HG03469 (cell line): Measurements from ENCODE around the gene ZFYVE28.
A peak's percentile ranks its signal among the peaks of the same experiment; 100 is the strongest.

Experiments
- ATAC-seq: cut with Tn5 transposase; IDR thresholded peaks from one replicate; pipeline ENCODE4 v1.9.1; 2021; ENCODE audit warnings: mild to moderate bottlenecking, moderate library complexity, moderate number of reproducible peaks; ENCODE audit not compliant: unreplicated experiment

The ZFYVE28 gene

GRCh38 chr4:2428496-2429213 is 10.2 kb upstream of the ZFYVE28 start:
- no peak for ATAC-seq

DNA sequence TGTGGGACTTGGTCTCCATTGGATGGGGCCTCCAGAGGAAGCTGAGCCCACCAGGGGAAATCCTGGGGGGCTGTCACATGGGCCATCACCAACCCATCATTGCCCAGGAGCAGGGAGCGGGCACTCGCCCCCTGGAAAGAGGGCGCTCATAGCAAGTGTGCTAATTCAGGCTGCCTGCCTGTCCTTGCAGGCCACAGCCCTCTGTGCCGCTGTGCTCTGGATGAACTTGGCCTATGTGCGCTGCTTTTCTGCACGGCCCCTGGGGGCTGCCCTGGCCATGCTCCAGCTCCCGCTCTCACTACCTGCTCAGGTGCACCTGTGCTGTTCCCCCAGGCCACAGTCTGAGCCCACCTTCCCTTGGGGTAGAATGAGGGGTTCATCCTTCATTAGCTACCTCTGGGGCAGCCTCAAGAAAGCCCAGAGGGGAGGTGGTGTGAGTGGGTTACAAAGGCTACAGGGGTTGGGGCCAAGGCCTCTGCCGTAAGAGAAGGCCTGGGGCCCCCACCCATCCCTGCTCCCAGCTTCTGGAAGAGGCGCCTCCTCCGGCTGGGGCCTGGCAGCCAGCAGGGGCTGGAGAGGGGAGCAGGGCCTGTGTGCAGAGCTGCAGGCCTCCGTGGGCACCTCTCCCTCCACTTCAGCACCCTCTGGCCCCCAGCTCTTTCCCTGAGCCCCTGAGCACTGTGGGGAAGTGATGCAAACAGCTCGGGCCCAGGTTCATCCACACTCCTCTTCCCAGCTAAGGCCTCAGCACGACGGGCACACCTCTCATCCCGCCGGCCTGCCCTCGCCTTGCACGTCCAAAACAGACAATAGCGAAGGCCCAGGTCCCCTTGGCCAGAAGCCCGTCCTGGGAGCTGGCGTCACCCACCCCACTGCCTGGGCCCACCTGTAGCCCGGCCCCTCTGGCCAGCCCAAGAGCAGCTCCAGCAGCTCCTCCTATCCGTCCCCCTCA is 9.2 kb upstream of the ZFYVE28 start:
- no peak for ATAC-seq

- no peak for ATAC-seq
These were observed 8.3 kb upstream of the ZFYVE28 start for GRCh38 chr4:2426711-2427275.

GRCh38 chr4:2426069-2426397 is 7.6 kb upstream of the ZFYVE28 start:
- ATAC-seq, result no peak

- no peak for ATAC-seq
These were observed 7.1 kb upstream of the ZFYVE28 start for GRCh38 chr4:2425386-2426068.

- ATAC-seq, result no peak
These were observed 6.1 kb upstream of the ZFYVE28 start for GRCh38 chr4:2424581-2424980.

GRCh38 chr4:2423695-2424094 is 5.2 kb upstream of the ZFYVE28 start:
- no peak for ATAC-seq

- no peak for ATAC-seq
These were observed 4.6 kb upstream of the ZFYVE28 start for GRCh38 chr4:2423066-2423465.

GRCh38 chr4:2421928-2422327 is 3.5 kb upstream of the ZFYVE28 start:
- ATAC-seq, result no peak

GRCh38 chr4:2419814-2420213 is 1.4 kb upstream of the ZFYVE28 start:
- ATAC-seq, result no peak

DNA sequence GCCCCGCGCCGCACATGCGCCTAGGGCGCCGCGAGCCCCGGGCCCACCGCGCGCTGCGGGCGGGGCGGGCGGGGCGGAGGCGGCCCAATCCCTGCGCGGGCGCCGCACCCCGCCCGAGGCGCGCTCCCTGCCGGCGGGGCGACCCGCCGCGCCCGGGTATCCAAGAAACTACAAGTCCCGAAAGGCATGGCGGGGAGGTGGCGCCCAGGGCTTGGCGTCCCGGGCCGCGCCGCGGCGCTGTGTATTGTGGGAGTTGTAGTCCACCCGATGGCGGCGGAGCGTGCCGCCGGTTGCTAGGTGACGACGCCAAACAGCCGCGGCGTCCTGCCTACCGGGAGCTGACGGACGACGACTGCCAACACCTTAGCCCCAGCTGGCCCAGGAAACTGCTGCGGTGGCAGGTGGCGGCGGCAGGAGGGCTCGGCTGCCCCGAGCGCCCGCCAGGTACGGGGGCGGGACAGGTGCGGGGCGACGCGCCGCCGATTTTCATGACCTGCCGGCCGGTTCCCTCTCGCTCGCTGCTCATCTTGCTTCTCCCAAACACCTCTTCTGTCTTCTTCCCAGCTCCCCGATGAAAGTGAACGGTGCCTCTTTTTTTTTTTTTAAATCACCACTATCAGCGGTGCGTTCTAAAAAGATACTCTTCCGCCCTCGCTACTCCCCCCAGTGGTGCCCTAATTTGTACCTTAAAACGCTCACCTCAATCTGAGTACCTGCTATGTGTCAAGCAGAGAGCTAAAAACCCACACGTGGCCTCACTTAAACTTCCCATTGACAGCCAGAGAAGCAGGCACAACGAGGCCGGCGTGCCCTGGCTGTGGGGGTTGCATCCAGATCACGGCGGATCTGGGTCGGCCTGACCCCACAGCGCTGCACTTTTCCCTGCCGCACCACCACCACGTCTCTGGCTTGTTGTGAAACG is 466 bp upstream of the ZFYVE28 start, which contains the start of gene CFAP99:
Gene CFAP99 (plus strand): TSS at position 306 of the 922 bp plus-strand sequence.
- ATAC-seq, result peak; percentile 85

GRCh38 chr4:2417226-2417764 is 1.1 kb downstream of the ZFYVE28 start:
- ATAC-seq, result no peak

DNA sequence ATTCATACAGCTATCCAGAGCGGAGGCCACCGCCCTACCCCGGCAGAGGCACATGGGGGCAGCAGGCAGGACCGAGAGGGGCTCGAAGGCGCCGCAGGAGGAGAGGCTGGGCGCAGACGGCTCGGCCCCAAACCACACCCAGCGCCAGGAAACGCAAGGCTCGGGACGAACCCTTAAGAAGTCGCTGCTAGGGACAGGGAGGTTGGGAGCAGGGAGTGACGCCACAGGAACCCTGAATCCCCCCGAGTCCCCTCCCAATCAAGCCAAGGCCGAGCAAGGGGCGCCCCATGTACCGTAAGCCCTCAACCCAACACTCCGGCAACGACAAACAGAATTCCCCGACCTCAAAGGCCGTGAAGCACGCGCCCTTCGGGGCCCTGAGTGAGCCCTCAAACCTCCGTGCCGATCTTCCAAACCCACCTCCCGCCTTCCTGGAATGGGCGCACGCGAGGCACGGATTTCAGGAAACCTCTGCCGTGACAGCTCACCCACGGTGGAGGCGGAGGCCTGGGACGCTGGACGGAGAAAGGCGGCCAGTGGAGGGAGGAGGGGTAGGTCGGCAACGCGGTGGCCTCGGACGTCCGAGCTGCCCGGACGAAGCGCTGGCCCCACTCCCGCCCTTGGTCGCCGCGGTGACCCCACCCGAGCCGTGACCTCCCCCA is 1.8 kb downstream of the ZFYVE28 start:
- ATAC-seq, result no peak

GRCh38 chr4:2415881-2416563 is 2.4 kb downstream of the ZFYVE28 start:
- no peak for ATAC-seq

- no peak for ATAC-seq
These were observed 3.2 kb downstream of the ZFYVE28 start for GRCh38 chr4:2415213-2415612.

GRCh38 chr4:2413821-2414610 is 4.4 kb downstream of the ZFYVE28 start:
- no peak for ATAC-seq

DNA sequence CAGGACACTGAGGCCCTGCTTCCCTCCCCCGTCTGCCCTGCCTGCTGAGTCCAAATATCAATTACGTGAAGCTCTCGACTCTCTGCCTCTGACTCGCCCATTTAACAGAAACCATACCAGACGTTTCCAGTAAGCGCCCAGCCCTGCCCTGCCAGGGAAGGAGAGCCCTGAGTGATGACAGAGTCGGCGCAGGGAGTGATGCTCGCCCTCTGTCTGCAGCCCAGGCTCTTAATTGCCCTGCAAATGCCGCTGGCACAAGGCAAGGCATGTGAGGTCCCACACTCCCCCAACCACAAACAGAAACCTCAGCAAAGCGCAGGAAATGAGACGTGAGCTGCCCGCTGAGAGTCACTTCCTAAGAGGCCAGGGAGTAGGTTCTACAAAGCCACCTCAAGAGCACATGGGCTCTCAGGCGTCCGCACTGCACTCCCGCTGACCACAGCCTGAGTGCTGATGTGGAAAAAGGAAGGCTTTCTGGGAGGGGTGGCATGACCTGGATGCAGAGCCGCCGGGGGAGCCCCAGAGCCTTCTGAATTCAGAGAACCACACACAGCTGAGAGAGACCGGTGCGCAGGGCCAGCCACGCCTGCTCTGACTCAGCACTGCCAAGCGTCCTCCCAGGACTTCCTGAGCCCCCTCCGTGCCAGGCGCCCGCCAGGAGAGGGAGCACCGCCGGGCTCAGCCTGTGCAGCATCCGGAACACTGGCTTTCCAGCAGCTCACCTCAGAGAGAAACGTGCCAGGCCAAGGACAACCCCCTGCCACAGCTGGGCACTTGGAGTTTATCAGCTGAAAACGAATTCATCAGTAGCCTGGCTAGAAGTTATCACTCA is 5.3 kb downstream of the ZFYVE28 start:
- ATAC-seq, result peak; percentile 33
